GM13976 (cell line): ENCODE results near the gene CDADC1.

Source experiments
- DNase-seq: peaks from one replicate; pipeline ENCODE4 v3.0.0; 2012; ENCODE audit warnings: low spot score
- CTCF ChIP-seq: IDR thresholded peaks from 2 replicates; pipeline ENCODE4 v1.5.1; 2012; ENCODE audit warnings: borderline replicate concordance, mild to moderate bottlenecking; ENCODE audit not compliant: insufficient read depth; ENCODE audit errors: extremely low read depth, missing control alignments, control extremely low read depth
- in situ Hi-C: fragments of 300-500 bp; cut with MboI; formaldehyde crosslinking; loops from one replicate; pipeline ENCODE4 v1.12.0; 2022; ENCODE audit warnings: low sequenced_read_pairs, mixed read lengths, inconsistent platforms; ENCODE audit not compliant: unreplicated experiment

Gene CDADC1

GRCh38 chr13:49298416-49298815 is 50.7 kb downstream of the CDADC1 start:
- no peak for DNase-seq
- in situ Hi-C loops, result no loop called here
- TF ChIP-seq CTCF, result no peak

GRCh38 chr13:49298903-49299605 is 51.3 kb downstream of the CDADC1 start:
- DNase-seq, result no peak
- TF ChIP-seq CTCF, result no peak
- in situ Hi-C loops, result no loop called here

- in situ Hi-C loops, result loop anchor here (5.0 kb wide), 1 partner anchor 312 kb away; no protein-coding TSS in a partner anchor
- no peak for DNase-seq
- no peak for TF ChIP-seq CTCF
Measured at GRCh38 chr13:49300276-49300675, 52.6 kb downstream of the CDADC1 start.

- in situ Hi-C loops, result loop anchor here (5.0 kb wide), 1 partner anchor 311 kb away; no protein-coding TSS in a partner anchor
- peak; percentile 87 for DNase-seq
- peak; percentile 66 for TF ChIP-seq CTCF
Measured at GRCh38 chr13:49300739-49301589, 53.2 kb downstream of the CDADC1 start.

- in situ Hi-C loops, result loop anchor here (5.0 kb wide), 1 partner anchor 310 kb away; no protein-coding TSS in a partner anchor
- TF ChIP-seq CTCF, result no peak
- DNase-seq, result no peak
Measured at GRCh38 chr13:49302222-49302621, 54.5 kb downstream of the CDADC1 start.

- no peak for TF ChIP-seq CTCF
- in situ Hi-C loops, result loop anchor here (5.0 kb wide), 1 partner anchor 309 kb away; no protein-coding TSS in a partner anchor
- DNase-seq, result no peak
Measured at GRCh38 chr13:49302817-49303216, 55.1 kb downstream of the CDADC1 start.
